GM13976 (cell line): ENCODE data around the gene ZNF710.

ENCODE experiments used
- DNase-seq: peaks from one replicate; pipeline ENCODE4 v3.0.0; 2012; ENCODE audit warnings: low spot score
- CTCF ChIP-seq: IDR thresholded peaks from 2 replicates; pipeline ENCODE4 v1.5.1; 2012; ENCODE audit warnings: borderline replicate concordance, mild to moderate bottlenecking; ENCODE audit not compliant: insufficient read depth; ENCODE audit errors: extremely low read depth, missing control alignments, control extremely low read depth
- in situ Hi-C: fragments of 300-500 bp; cut with MboI; formaldehyde crosslinking; loops from one replicate; pipeline ENCODE4 v1.12.0; 2022; ENCODE audit warnings: low sequenced_read_pairs, mixed read lengths, inconsistent platforms; ENCODE audit not compliant: unreplicated experiment

Gene ZNF710

DNA sequence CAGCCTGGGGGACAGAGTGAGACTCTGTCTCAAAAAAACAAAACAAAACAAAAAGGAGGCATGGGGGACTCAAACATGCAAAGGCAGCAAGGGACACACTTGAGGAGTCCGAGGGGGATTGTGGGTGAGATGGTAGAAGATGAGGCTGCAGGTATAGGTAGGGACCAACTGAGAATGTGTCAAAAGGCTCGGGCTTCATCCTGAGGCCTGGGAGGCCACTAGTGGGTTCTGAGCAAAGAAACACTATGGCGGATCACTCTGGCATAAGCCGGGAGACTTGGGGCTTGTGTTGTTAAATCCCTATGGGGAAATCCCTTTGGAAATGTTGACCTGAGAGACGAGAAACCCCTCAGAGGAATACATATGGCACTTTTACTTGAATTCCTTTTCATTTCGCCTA lies 21.2 kb downstream of the ZNF710 start:
- TF ChIP-seq CTCF = no peak
- in situ Hi-C loops = no loop called here
- DNase-seq = no peak

DNA sequence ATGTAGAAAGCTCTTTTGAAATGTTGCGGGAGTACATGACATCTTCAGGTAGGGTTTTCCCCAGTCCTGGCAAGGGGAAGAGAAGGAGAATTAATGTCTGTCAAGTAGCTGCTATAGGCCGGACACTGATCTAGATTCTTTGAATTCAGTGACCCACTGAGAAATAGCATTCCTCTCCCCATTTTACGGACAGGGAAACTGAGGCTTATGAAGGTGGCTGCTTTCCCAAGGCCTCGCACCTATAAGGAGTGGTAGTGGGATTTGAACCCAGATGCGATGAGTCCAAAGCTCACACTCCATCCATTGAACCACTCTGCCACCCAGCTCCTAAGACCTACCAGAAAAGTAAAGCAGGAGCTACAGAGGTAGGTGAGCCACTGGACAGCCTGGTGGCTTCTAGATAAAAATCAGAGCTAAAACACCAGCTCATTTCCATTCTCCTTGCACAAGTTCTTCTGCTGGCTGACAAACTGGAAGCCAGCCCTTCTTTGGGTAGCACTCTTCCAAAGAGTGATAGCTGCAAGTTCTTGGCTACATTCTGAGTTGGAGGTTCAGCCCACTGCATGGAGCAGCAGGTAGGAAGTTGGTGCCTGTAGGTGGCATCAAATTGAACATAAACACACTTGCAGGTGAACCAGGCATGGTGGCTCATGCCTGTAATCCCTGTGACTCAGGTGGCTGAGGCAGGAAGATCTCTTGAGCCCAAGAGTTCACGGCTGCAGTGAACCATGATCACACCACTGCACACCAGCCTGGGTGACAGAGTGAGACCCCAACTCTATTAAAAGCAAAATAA lies 22.0 kb downstream of the ZNF710 start:
- TF ChIP-seq CTCF = no peak
- DNase-seq = no peak
- in situ Hi-C loops = no loop called here

DNA sequence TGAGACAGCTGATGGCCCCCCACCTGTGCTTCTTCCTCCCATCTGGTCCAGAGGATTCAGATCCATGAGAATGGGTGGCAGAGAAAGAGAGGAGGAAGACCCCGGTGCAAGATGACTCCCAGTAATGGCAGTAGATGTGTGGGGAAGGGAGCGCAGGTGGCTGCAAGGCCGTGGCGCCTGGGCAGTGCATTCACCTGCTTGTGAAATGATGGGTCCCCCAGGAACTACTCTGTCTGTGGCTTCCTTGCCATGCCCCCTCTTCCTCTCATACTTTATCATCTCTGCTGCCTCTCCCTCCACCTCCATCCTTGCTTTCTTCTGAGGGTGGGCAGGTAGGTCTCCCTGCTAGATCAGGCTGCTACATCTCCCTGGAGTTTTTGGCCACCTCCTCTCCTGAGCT lies 23.3 kb downstream of the ZNF710 start:
- no peak for DNase-seq
- in situ Hi-C loops = no loop called here
- TF ChIP-seq CTCF = no peak

GRCh38 chr15:90025489-90026033 lies 24.4 kb downstream of the ZNF710 start:
- in situ Hi-C loops = no loop called here
- DNase-seq = no peak
- TF ChIP-seq CTCF = no peak

DNA sequence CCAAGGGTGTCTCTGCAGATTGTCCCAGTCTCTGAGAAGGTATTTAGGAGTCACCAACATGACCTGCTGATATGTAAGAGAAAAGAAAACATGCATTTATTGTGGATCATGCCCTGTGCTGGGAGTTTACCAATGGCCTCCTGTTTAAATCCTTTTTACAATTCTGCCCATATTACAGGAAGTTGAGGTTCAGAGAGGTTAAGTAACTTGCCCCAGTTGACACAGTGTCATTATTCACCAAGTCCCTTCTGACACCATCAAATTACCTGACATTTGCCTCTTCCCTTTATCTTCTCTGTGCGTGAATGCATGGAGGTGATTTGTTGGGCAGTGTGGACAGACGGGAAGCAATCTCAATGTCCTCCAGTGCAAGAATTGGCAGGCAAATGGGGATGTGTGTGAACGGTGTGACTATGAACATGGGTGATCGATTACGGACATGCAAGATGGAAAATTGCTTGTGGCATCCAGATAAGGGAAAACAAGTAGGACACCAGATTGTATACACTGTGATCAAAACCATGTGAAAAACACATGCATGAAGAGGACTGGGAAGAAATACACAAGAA lies 27.3 kb downstream of the ZNF710 start:
- no peak for TF ChIP-seq CTCF
- DNase-seq = no peak
- in situ Hi-C loops = no loop called here

DNA sequence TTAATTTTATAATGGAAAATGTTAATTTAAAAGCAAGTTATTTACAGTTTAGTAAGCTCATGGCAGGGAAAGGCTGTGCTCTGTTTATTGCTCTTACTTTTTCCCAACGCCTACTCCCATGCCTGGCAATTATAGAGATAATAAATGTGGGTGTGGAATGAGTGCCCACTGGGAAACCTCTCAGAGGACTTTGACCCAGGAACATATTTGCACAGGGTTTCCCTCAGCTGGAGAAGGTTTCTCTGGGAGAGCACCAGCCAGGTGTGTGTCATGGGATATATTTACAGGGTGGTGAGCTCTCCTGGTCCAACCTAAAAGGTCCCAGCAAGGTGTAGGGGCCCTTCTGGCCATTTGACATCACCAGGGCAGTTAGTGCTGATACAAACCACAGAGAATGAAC lies 27.9 kb downstream of the ZNF710 start:
- no peak for DNase-seq
- in situ Hi-C loops = no loop called here
- no peak for TF ChIP-seq CTCF
